Activated naive CD4-positive, alpha-beta T cell treated with anti-CD3 and anti-CD28 coated beads, Interleukin-2, amount 10 ng/mL, durations not matched to agents 5 hours and 36 hours (primary cell): ENCODE measurements around the gene ATP6V1G2. TPM values are rescaled to one million over a fixed set of nuclear protein-coding genes. Genes with fewer than 3 reads are reported as not detected.

Source experiments
- total RNA-seq, 2 experiments: library from RNA; stranded (reverse); gene quantifications; one replicate each; pipeline ENCODE4 v1.2.3, GENCODE V29; 2021

The ATP6V1G2 gene
- total RNA-seq, result 1 to 10 TPM; 3.5 to 4.2 TPM

GRCh38 chr6:31546339-31546957 is at the start of gene ATP6V1G2:
TSS of gene ATP6V1G2 (minus strand) at chr6:31546608. CDS start at chr6:31546559, 49 bp downstream.

DNA sequence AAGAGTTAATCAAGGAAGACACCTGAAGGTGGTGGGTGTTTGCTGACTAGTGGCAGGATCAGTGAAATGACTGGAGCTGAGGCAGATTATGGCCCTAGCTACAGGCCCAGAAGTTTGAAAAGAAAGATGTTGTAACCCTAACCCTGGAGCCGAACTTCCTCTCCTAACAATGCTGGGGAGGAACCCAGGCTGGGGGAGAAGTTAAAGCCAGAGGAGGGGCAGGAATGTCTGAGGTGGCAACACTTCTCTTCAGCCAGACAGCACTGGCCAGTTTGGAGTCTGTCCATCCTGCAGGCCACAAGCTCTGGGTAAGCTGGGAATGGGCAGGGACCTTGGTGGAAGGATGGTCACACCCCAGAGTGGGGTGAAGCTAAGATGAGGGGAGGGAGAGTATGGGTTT is 39.6 kb upstream of the ATP6V1G2 start, which contains the start of gene LST1:
TSS of gene LST1 (plus strand) at position 270 of the 400 bp plus-strand sequence. CDS start 1,023 bp downstream, outside the sequence.

GRCh38 chr6:31582230-31582643 is 35.8 kb upstream of the ATP6V1G2 start, which contains the start of gene LTB:
TSS of gene LTB (minus strand) at chr6:31582424. CDS start at chr6:31582417, 7 bp downstream.

GRCh38 chr6:31575335-31575901 is 29.0 kb upstream of the ATP6V1G2 start, which contains the start of gene TNF:
TSS of gene TNF (plus strand) at chr6:31575565. CDS start at chr6:31575742, 177 bp downstream.

GRCh38 chr6:31572041-31572911 is 25.9 kb upstream of the ATP6V1G2 start, which contains the start of gene LTA:
TSS of gene LTA (plus strand) at chr6:31572289. CDS start at chr6:31572743, 454 bp downstream.

DNA sequence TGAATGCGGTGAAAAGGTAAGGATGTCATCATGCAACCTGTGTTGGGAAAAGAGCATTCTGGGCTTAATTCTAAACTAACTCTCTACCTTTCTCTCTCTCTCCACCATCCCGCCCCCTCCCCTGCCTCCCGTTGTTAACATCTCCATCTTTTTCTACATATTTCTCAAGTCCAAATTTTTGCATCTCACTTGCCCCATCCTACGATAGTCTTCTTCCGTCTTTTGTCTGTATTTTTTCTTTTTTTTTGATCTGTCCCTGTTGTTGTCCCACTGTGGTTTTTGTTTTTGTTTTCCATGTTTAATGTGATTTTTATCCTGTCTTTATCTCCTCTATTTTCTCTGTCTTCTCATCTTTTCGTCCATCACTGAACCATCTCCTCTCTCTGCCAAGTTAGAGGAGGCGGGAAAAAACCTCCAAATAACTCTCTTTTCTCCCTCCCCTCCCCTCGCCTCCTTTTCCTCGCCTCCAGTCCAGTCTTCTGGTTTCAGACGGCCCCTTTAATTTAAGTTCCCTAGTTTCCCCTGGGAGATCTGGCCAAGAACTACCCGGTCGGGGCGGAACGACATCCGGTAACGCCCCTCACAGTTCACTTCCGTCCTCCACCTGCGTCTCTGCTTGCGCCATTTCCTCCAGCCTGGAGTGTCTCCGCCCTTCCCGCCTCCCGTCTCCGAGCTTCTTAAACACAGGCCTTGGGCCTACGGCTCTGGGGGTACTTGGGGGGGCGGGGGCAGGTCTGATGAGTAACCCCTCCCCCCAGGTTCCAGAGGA is 734 bp upstream of the ATP6V1G2 start, which contains the start of gene NFKBIL1:
TSS of gene NFKBIL1 (plus strand) at position 651 of the 769 bp plus-strand sequence. CDS start at position 738, 87 bp downstream.

GRCh38 chr6:31541658-31542521 is 4.5 kb downstream of the ATP6V1G2 start, which contains the start of gene DDX39B:
TSS of gene DDX39B (minus strand) at chr6:31542003. CDS start at chr6:31540532, 1,471 bp downstream.

GRCh38 chr6:31528821-31529328 is 17.5 kb downstream of the ATP6V1G2 start, which contains the start of gene MCCD1:
TSS of gene MCCD1 (plus strand) at chr6:31528962. CDS start at chr6:31529015, 53 bp downstream.

GRCh38 chr6:31497531-31498476 is 48.6 kb downstream of the ATP6V1G2 start, which contains the start of gene MICB:
TSS of gene MICB (plus strand) at chr6:31498145. CDS start at chr6:31498194, 49 bp downstream.

Other genes starting within 250 kb of the ATP6V1G2 start
- gene HLA-B, start 189.4 kb downstream of the ATP6V1G2 start, total RNA-seq, result 1,000 to 10,000 TPM; 4,256 to 4,376 TPM
- 10 to 100 TPM in 1 of 2 experiments, 1 to 10 TPM in 1; 8.9 to 10.4 TPM for gene MICA, start 143.0 kb downstream of the ATP6V1G2 start, total RNA-seq
- 10 to 100 TPM; 37.8 to 38.1 TPM for gene MICB, start 48.5 kb downstream of the ATP6V1G2 start, total RNA-seq
- gene MCCD1, start 17.6 kb downstream of the ATP6V1G2 start, total RNA-seq, result not detected
- gene DDX39B, start 4.6 kb downstream of the ATP6V1G2 start, total RNA-seq, result 100 to 1,000 TPM; 423 to 444 TPM
- 10 to 100 TPM; 12.9 to 15.8 TPM for gene NFKBIL1, start 1.0 kb upstream of the ATP6V1G2 start, total RNA-seq
- gene LTA, start 25.7 kb upstream of the ATP6V1G2 start, total RNA-seq, result 10 to 100 TPM; 29.6 TPM
- 10 to 100 TPM; 51.3 to 53.4 TPM for gene TNF, start 29.0 kb upstream of the ATP6V1G2 start, total RNA-seq
- 1,000 to 10,000 TPM; 1,438 to 1,452 TPM for gene LTB, start 35.8 kb upstream of the ATP6V1G2 start, total RNA-seq
- gene LST1, start 39.7 kb upstream of the ATP6V1G2 start, total RNA-seq, result 10 to 100 TPM; 67.8 to 71.0 TPM
- gene NCR3, start 46.4 kb upstream of the ATP6V1G2 start, total RNA-seq, result 10 to 100 TPM; 27.6 to 28.8 TPM
- 10 to 100 TPM; 45.4 to 46.1 TPM for gene AIF1, start 68.6 kb upstream of the ATP6V1G2 start, total RNA-seq
- 100 to 1,000 TPM; 210 to 211 TPM for gene PRRC2A, start 74.1 kb upstream of the ATP6V1G2 start, total RNA-seq
- 100 to 1,000 TPM; 278 to 280 TPM for gene BAG6, start 106.1 kb upstream of the ATP6V1G2 start, total RNA-seq
- gene APOM, start 109.3 kb upstream of the ATP6V1G2 start, total RNA-seq, result 1 to 10 TPM; 3.8 to 3.9 TPM
- 10 to 100 TPM; 23.6 to 24.2 TPM for gene C6orf47, start 114.2 kb upstream of the ATP6V1G2 start, total RNA-seq
- gene GPANK1, start 118.4 kb upstream of the ATP6V1G2 start, total RNA-seq, result 10 to 100 TPM; 26.4 to 29.1 TPM
- gene CSNK2B, start 119.5 kb upstream of the ATP6V1G2 start, total RNA-seq, result 100 to 1,000 TPM; 181 to 195 TPM
- gene LY6G5B, start 123.4 kb upstream of the ATP6V1G2 start, total RNA-seq, result 10 to 100 TPM; 20.3 to 23.5 TPM
- 1 to 10 TPM; 1.8 to 2.2 TPM for gene LY6G5C, start 134.5 kb upstream of the ATP6V1G2 start, total RNA-seq
- gene ABHD16A, start 156.7 kb upstream of the ATP6V1G2 start, total RNA-seq, result 10 to 100 TPM; 50.4 to 54.9 TPM
- gene LY6G6F, start 160.3 kb upstream of the ATP6V1G2 start, total RNA-seq, result not detected
- gene LY6G6D, start 168.7 kb upstream of the ATP6V1G2 start, total RNA-seq, result not detected
- gene LY6G6C, start 175.1 kb upstream of the ATP6V1G2 start, total RNA-seq, result not detected
- gene MPIG6B, start 176.8 kb upstream of the ATP6V1G2 start, total RNA-seq, result under 1 TPM; 0.22 to 0.43 TPM
- 10 to 100 TPM; 18.1 to 18.9 TPM for gene DDAH2, start 182.7 kb upstream of the ATP6V1G2 start, total RNA-seq
- gene CLIC1, start 189.9 kb upstream of the ATP6V1G2 start, total RNA-seq, result 100 to 1,000 TPM; 534 to 538 TPM
- gene MSH5, start 193.4 kb upstream of the ATP6V1G2 start, total RNA-seq, result 10 to 100 TPM; 47.4 to 47.7 TPM
- 10 to 100 TPM; 11.3 to 12.0 TPM for gene SAPCD1, start 216.0 kb upstream of the ATP6V1G2 start, total RNA-seq
- 1 to 10 TPM; 3.8 to 3.9 TPM for gene VWA7, start 230.7 kb upstream of the ATP6V1G2 start, total RNA-seq
- 10 to 100 TPM; 74.6 to 79.2 TPM for gene VARS1, start 249.1 kb upstream of the ATP6V1G2 start, total RNA-seq